HG03039 (cell line): ENCODE data around the gene ATXN10.

ENCODE experiments used
- ATAC-seq: cut with Tn5 transposase; IDR thresholded peaks from one replicate; pipeline ENCODE4 v1.9.1; 2021; ENCODE audit warnings: mild to moderate bottlenecking, moderate library complexity; ENCODE audit not compliant: unreplicated experiment

ATXN10 gene

GRCh38 chr22:45752036-45752435, 80.4 kb downstream of the ATXN10 start:
- no peak for ATAC-seq

GRCh38 chr22:45754822-45755221, 83.2 kb downstream of the ATXN10 start:
- ATAC-seq = no peak

- ATAC-seq = no peak
Observed at GRCh38 chr22:45756558-45756957, 84.9 kb downstream of the ATXN10 start.

- no peak for ATAC-seq
Observed at GRCh38 chr22:45757068-45757467, 85.4 kb downstream of the ATXN10 start.

- no peak for ATAC-seq
Observed at GRCh38 chr22:45757936-45758335, 86.3 kb downstream of the ATXN10 start.

- ATAC-seq = no peak
Observed at GRCh38 chr22:45758603-45759002, 87.0 kb downstream of the ATXN10 start.

GRCh38 chr22:45760682-45761081, 89.0 kb downstream of the ATXN10 start:
- no peak for ATAC-seq

GRCh38 chr22:45762545-45763235, 91.1 kb downstream of the ATXN10 start:
- ATAC-seq = no peak

- ATAC-seq = no peak
Observed at GRCh38 chr22:45763236-45763624, 91.6 kb downstream of the ATXN10 start.

GRCh38 chr22:45768490-45768889, 96.9 kb downstream of the ATXN10 start:
- ATAC-seq = no peak

GRCh38 chr22:45769569-45770210, 98.1 kb downstream of the ATXN10 start:
- no peak for ATAC-seq

- ATAC-seq = no peak
Observed at GRCh38 chr22:45770506-45770905, 98.9 kb downstream of the ATXN10 start.

GRCh38 chr22:45771057-45771456, 99.4 kb downstream of the ATXN10 start:
- no peak for ATAC-seq

- ATAC-seq = no peak
Observed at GRCh38 chr22:45771711-45772110, 100.1 kb downstream of the ATXN10 start.

- no peak for ATAC-seq
Observed at GRCh38 chr22:45772743-45773142, 101.1 kb downstream of the ATXN10 start.

GRCh38 chr22:45774001-45774670, 102.5 kb downstream of the ATXN10 start:
- no peak for ATAC-seq

GRCh38 chr22:45775062-45775461, 103.4 kb downstream of the ATXN10 start:
- ATAC-seq = no peak

- peak; percentile 51 for ATAC-seq
Observed at GRCh38 chr22:45775569-45776312, 104.1 kb downstream of the ATXN10 start.

- no peak for ATAC-seq
Observed at GRCh38 chr22:45776313-45776585, 104.6 kb downstream of the ATXN10 start.

- no peak for ATAC-seq
Observed at GRCh38 chr22:45777046-45777851, 105.6 kb downstream of the ATXN10 start.

- no peak for ATAC-seq
Observed at GRCh38 chr22:45777852-45778375, 106.3 kb downstream of the ATXN10 start.
